Erythroblast (primary cell): Measurements from ENCODE around the gene CCDC171.

Experiments used
- GATA1 ChIP-seq: IDR thresholded peaks from 2 replicates; pipeline ENCODE4 v1.6.1; 2011; ENCODE audit warnings: low read depth, mild to moderate bottlenecking, control low read depth, low read length, moderate library complexity
- POLR2A ChIP-seq: IDR thresholded peaks from 2 replicates; pipeline ENCODE4 v1.6.1; 2011; ENCODE audit warnings: mild to moderate bottlenecking, low read length

GRCh38 chr9:15543047-15543813, 9.6 kb upstream of the CCDC171 start:
- TF ChIP-seq POLR2A (no peak), GATA1 (no peak)
